ENCODE results near the gene CYREN.
A peak's percentile ranks its signal among the peaks of the same experiment; 100 is the strongest.
"Not testable (repeated sequence)": the region's sequence is repeated elsewhere in the genome, so short reads cannot be mapped to it uniquely, and the experiment has no call there.

CYREN gene, protein sequence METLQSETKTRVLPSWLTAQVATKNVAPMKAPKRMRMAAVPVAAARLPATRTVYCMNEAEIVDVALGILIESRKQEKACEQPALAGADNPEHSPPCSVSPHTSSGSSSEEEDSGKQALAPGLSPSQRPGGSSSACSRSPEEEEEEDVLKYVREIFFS

DNA sequence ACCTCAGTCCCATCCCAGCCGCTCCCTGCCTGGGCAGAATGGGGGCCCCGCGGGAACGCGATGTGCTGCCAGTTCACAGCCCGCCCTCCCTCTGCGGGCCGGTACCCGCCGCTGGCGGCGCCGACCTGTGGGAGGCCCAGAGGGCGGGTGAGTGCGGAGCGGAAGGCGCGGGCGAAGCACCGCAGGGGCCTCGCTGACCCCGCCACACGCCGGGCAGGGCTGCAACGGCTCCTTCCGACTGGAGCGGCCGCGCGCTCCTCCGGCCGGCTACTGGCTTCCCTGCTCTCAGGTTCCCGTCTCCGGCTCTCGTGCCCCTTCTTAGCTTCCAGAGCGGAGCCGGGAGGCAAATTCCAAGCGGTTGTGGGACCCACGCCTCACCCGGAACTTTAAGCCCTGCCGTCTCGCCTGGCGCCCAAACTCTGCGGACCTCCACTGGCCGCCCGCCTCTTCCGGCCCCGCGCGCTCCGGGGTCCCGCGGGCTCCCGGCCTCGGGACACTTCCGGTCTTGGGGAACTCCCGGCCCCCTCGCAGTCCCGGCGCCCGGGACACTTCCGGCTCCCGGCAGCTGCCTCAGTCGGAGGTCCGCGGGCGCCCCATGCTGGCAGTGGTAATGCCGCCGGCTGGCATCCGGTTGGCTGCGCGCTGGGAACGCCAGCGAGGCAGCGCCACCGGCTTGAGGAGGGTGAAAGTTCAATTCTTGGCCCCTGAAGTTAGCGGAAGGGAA, at the start of gene CYREN:
TSS of gene CYREN (minus strand) at position 434 of the 724 bp plus-strand sequence. CDS start 1,785 bp downstream, outside the sequence.
- H3K9me3 ChIP-seq (ENCODE audit: control insufficient read depth, low read length), result no peaks in the 10 kb centered on the region
- peak; percentile 98 for DNase-seq (ENCODE audit: low read depth)
- peak within 1 kb of the TSS; percentile 97 for H3K9ac ChIP-seq (ENCODE audit: low read length)
- H3K27me3 ChIP-seq (replicated peaks; ENCODE audit: control insufficient read depth, insufficient read depth, low read length), result no peaks in the 10 kb centered on the region
- H3K4me3 ChIP-seq (ENCODE audit: low read length), result peak within 1 kb of the TSS; percentile 92
- peaks cover 44% of the 10 kb centered on the region for H3K4me1 ChIP-seq (ENCODE audit: control insufficient read depth, insufficient read depth, low read length)
- peaks cover 33% of the 10 kb centered on the region for H3K36me3 ChIP-seq (ENCODE audit: control insufficient read depth, insufficient read depth, low read length, severe bottlenecking)

DNA sequence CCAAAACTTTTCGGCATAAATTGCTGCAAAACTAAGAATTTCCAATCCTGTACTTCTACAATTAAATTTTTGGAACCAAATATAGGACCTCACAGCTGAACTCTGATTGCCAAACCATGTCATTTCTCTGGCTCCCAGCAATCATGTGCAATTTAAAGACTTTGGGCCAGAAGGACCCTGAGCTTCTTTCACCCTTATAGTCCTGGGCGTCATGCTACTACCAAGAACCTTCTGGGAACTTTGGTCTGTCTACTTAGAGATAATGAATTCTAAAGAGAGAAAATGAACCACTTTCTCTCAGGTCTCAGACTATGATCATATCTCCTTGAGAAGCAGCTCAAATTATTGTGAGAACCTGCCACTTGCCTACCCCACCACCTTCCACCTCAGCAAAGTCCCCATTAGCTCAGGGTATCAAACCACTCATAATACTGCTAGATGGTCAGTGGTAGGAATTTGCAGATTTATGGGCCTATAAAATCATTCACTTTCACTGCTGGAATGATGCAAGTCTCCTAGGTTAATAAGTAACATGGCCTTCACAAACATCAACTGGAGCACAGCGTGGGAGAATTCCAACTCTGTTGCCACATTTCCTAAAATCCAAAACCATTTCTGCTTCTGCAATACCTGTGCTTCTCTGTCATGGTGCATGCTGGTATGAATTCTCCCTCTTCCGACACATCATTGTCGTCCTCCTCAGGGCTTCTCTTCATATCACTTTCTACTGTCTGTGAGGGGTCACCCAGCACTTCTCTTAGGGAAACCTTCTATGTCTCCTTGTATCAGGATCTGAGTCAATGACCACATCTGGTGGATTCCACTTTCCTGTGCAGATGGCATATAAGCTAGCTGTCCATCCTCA, 47.4 kb upstream of the CYREN start:
- DNase-seq (ENCODE audit: low read depth), result no peak
- no peaks in the 10 kb centered on the region for H3K4me1 ChIP-seq (ENCODE audit: control insufficient read depth, insufficient read depth, low read length)
- no peaks in the 10 kb centered on the region for H3K27me3 ChIP-seq (replicated peaks; ENCODE audit: control insufficient read depth, insufficient read depth, low read length)
- no peaks in the 10 kb centered on the region for H3K36me3 ChIP-seq (ENCODE audit: control insufficient read depth, insufficient read depth, low read length, severe bottlenecking)
- H3K9ac ChIP-seq (ENCODE audit: low read length), result no peak overlapping the region
- no peaks in the 10 kb centered on the region for H3K9me3 ChIP-seq (ENCODE audit: control insufficient read depth, low read length)
- no peak overlapping the region for H3K4me3 ChIP-seq (ENCODE audit: low read length)

DNA sequence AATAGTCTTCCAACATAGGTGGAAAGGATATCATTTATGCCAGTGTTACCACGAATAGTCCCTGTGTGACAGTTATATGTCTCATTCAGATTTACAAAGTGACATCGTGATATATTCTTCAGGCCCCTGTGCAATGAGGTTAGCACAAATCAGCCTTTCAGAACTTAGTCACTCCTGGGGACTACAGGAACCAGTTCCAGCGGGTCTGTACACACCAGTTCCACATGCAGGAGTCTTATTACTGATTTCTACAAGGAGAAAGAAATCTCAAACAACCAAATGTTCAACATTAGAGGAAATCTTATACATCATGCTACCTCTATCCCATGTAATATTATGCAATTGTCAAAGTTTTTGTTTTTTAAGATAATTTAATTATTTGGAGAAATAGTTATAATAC, 45.2 kb upstream of the CYREN start:
- H3K36me3 ChIP-seq (ENCODE audit: control insufficient read depth, insufficient read depth, low read length, severe bottlenecking), result no peaks in the 10 kb centered on the region
- H3K4me3 ChIP-seq (ENCODE audit: low read length), result no peak overlapping the region
- H3K4me1 ChIP-seq (ENCODE audit: control insufficient read depth, insufficient read depth, low read length), result peaks cover under 1% of the 10 kb centered on the region
- H3K9me3 ChIP-seq (ENCODE audit: control insufficient read depth, low read length), result no peaks in the 10 kb centered on the region
- no peaks in the 10 kb centered on the region for H3K27me3 ChIP-seq (replicated peaks; ENCODE audit: control insufficient read depth, insufficient read depth, low read length)
- DNase-seq (ENCODE audit: low read depth), result no peak
- H3K9ac ChIP-seq (ENCODE audit: low read length), result no peak overlapping the region

DNA sequence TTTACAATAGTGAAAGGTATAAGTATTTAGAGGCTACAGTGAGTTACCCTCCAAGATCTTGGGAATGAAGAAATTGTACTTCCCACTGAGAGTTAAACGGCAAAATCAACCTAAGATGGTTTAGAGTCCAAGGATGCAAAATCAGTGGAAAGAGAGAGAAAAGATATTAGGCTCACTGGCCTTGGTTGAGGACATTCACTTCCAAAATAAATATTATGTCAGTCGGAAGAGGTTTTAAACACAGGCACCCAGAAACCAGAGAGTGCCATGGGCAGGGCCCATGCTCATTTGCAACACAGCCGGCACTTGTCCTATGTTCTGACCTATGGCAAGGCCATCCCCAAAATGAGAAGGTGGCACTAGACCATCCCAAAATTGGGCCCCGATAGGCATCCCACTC, 44.7 kb upstream of the CYREN start:
- no peak overlapping the region for H3K9ac ChIP-seq (ENCODE audit: low read length)
- no peaks in the 10 kb centered on the region for H3K27me3 ChIP-seq (replicated peaks; ENCODE audit: control insufficient read depth, insufficient read depth, low read length)
- no peaks in the 10 kb centered on the region for H3K9me3 ChIP-seq (ENCODE audit: control insufficient read depth, low read length)
- H3K4me3 ChIP-seq (ENCODE audit: low read length), result no peak overlapping the region
- no peak for DNase-seq (ENCODE audit: low read depth)
- H3K36me3 ChIP-seq (ENCODE audit: control insufficient read depth, insufficient read depth, low read length, severe bottlenecking), result no peaks in the 10 kb centered on the region
- peaks cover 6% of the 10 kb centered on the region for H3K4me1 ChIP-seq (ENCODE audit: control insufficient read depth, insufficient read depth, low read length)

DNA sequence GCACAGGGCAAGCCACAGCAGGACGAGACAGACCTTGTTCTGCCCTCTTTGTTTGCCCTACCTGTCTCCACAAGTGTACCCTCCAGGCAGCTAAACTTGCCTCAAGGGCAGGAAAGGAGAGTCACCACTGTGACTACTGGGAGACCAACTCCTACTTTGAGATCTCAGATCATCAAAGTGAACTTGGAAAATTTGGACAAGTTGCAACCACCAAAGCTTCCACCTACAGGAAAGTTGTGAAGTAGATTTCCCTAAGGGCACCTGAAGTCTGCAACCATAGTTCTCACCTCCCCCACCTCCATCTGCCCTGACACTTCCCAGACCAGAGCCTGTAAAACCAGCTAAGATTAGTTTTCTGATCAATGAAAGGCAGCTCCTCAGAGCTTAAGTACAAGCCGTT, 43.3 kb upstream of the CYREN start:
- Histone ChIP-seq H3K4me3 (ENCODE audit: low read length) (no peak overlapping the region), H3K9ac (ENCODE audit: low read length) (no peak overlapping the region), H3K4me1 (ENCODE audit: control insufficient read depth, insufficient read depth, low read length) (peaks cover 11% of the 10 kb centered on the region), H3K9me3 (ENCODE audit: control insufficient read depth, low read length) (no peaks in the 10 kb centered on the region), H3K27me3 (replicated peaks; ENCODE audit: control insufficient read depth, insufficient read depth, low read length) (no peaks in the 10 kb centered on the region), H3K36me3 (ENCODE audit: control insufficient read depth, insufficient read depth, low read length, severe bottlenecking) (no peaks in the 10 kb centered on the region)
- DNase-seq (ENCODE audit: low read depth), result no peak

DNA sequence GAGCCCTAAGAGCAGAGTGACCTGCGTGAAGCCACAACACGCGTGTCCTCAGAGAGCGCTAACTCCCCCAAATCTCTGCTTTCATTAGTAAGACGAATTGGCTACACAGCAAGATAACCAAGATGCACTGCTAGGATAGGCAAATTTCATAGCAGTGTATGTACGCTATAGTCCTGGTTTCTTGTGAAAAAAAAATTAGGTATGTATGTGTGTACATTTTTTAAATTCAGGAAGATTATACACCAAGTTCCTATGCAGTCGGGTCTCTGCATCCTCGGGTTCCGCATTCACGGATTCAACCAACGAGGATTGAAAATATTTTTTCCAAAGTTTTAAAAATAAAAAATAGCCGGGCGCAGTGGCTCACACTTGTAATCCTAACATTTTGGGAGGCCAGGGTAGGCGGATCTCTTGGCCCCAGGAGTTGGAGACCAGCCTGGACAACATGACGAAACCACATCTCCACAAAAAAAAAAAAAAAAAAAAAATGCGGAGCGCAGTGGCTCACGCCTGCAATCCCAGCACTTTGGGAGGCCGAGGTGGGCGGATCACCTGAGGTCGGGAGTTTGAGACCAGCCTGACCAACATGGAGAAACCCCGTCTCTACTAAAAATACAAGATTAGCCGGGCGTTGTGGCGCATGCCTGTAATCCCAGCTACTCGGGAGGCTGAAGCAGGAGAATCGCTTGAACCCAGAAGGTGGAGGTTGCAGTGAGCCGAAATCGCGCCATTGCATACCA, 41.6 kb upstream of the CYREN start:
- peaks cover 11% of the 10 kb centered on the region for H3K4me1 ChIP-seq (ENCODE audit: control insufficient read depth, insufficient read depth, low read length)
- H3K36me3 ChIP-seq (ENCODE audit: control insufficient read depth, insufficient read depth, low read length, severe bottlenecking); H3K9me3 ChIP-seq (ENCODE audit: control insufficient read depth, low read length); H3K27me3 ChIP-seq (replicated peaks; ENCODE audit: control insufficient read depth, insufficient read depth, low read length); DNase-seq (ENCODE audit: low read depth): not testable (repeated sequence)
- H3K9ac ChIP-seq (ENCODE audit: low read length), result peak overlapping the region; percentile 86
- peak overlapping the region; percentile 92 for H3K4me3 ChIP-seq (ENCODE audit: low read length)

DNA sequence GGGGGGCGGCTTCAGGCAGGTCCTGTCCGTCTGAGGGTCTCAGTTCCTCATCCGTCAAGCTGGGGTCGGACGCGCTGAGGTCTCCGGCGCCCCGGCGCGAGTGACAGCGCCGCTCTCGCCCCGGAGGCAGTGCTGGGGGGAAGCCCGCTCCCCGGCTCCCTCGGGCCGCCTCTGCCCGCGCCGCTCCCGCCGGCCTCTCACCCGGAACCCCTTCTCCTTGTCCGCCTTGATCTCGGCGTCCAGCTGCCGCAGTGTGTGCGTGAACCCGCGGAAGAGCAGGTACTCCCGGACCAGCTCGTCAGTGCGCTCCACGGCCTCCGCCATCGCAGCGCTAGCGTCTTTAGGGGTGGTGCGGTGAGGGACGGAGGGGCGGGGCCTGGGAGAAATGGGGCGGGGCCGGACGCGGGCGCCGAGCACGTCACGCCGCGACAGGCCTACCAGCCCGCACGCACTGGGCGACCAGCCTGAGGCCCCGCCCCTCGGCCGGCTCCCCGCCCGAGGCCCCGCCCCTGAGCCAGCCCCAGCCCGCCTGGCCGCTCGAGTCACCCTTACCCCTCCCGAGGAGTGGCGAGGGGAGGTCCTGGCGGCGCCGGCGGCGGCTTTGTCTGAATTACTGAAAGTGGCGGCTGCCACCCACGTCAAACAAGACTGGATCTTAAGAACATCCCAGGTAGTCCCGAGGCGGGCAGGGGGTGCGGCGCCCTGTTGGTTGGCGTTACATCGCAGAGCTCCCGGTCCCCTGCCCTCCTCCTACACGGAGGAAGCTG, 40.9 kb upstream of the CYREN start, which contains the start of gene WDR91:
TSS of gene WDR91 (minus strand) at position 348 of the 767 bp plus-strand sequence. CDS start at position 324, 24 bp downstream.
- H3K4me1 ChIP-seq (ENCODE audit: control insufficient read depth, insufficient read depth, low read length), result peaks cover 11% of the 10 kb centered on the region
- H3K36me3 ChIP-seq (ENCODE audit: control insufficient read depth, insufficient read depth, low read length, severe bottlenecking), result no peaks in the 10 kb centered on the region

DNA sequence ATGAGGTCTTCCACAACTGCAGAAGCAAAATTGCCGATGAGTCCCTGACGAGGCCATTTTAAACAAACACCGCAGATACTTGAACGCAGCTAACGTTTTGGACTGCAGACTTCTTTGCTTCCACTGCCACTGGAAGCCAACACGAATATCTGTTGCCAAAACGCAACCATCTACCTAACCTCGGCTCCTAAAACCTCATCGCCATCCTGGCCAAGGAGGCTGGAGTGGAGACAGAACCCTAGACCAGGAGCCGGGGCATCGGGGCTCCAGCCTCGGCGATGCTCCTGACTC, 40.3 kb upstream of the CYREN start:
- Histone ChIP-seq H3K4me3 (ENCODE audit: low read length) (peak overlapping the region; percentile 98), H3K36me3 (ENCODE audit: control insufficient read depth, insufficient read depth, low read length, severe bottlenecking) (no peaks in the 10 kb centered on the region), H3K4me1 (ENCODE audit: control insufficient read depth, insufficient read depth, low read length) (peaks cover 11% of the 10 kb centered on the region), H3K9me3 (ENCODE audit: control insufficient read depth, low read length) (no peaks in the 10 kb centered on the region), H3K9ac (ENCODE audit: low read length) (peak overlapping the region; percentile 90), H3K27me3 (replicated peaks; ENCODE audit: control insufficient read depth, insufficient read depth, low read length) (no peaks in the 10 kb centered on the region)
- DNase-seq (ENCODE audit: low read depth), result no peak

More for the DNA sequence above, 40.9 kb upstream of the CYREN start, which contains the start of gene WDR91:
- peak within 1 kb of the TSS; percentile 98 for H3K4me3 ChIP-seq (ENCODE audit: low read length)
- no peaks in the 10 kb centered on the region for H3K9me3 ChIP-seq (ENCODE audit: control insufficient read depth, low read length)
- DNase-seq (ENCODE audit: low read depth), result peak; percentile 98
- H3K27me3 ChIP-seq (replicated peaks; ENCODE audit: control insufficient read depth, insufficient read depth, low read length), result no peaks in the 10 kb centered on the region
- peak within 1 kb of the TSS; percentile 90 for H3K9ac ChIP-seq (ENCODE audit: low read length)

DNA sequence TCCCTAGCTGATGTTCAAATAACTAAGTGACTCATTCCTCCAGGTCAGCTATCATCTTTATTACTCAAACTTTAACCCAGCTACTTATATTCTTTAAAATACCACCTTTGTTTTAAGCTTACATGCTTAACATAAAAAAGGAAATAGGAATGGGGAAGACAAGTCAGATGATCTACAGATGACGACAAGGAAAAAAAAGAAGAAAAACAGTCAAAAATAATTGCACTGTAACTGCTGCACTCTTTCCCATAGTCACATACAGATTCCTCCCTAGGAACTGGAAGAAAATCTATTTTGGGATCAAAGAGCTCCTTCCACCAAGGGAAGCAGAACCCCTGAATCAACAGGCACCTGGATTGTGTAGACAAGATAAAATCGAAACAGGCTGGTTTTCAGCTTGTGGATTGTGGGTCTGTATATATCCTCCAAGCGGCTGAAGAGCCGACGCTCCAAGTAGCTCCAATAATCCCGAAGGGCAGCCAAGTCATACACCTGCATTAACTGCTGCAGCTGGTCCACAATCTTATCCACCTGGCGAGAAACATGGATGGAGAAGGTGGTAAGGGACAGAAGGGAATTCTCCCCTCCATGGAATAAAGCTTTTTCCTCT, 38.8 kb upstream of the CYREN start:
- no peak for DNase-seq (ENCODE audit: low read depth)
- H3K9me3 ChIP-seq (ENCODE audit: control insufficient read depth, low read length), result no peaks in the 10 kb centered on the region
- H3K4me3 ChIP-seq (ENCODE audit: low read length), result no peak overlapping the region
- H3K36me3 ChIP-seq (ENCODE audit: control insufficient read depth, insufficient read depth, low read length, severe bottlenecking), result peaks cover 2% of the 10 kb centered on the region
- no peak overlapping the region for H3K9ac ChIP-seq (ENCODE audit: low read length)
- no peaks in the 10 kb centered on the region for H3K27me3 ChIP-seq (replicated peaks; ENCODE audit: control insufficient read depth, insufficient read depth, low read length)
- H3K4me1 ChIP-seq (ENCODE audit: control insufficient read depth, insufficient read depth, low read length), result peaks cover 11% of the 10 kb centered on the region

DNA sequence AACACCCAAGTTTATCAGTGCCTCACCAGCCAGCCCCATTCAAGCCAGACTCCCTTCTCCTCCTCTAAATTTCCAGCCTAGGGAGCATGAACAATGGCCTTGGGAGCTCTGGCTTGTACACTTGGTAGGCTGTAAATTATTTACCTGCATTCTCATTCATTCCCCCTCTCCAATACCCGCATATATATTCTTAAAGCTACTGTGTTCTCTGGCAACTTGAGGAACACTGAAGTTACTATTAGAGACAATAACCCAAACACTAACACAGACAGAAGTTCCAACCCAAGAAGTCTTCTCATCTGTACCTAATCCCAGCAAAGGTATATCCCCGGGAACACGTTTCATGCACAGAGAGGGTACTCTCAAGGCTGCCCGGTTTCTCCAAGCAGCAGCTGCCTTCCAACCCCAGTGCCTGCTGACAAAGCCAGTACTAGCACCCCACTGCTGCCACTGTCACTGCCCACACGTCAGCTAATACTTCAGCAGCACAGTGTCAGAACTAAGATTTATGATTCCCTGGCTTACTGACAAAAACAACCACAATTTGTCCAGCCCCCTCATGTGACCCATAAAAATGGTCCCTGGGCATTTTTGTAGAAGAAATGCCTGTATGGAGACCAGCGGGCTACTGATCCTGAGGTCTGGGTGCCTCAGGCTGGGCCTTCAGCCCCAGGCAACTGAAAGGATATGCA, 37.7 kb upstream of the CYREN start:
- H3K9ac ChIP-seq (ENCODE audit: low read length), result no peak overlapping the region
- peaks cover 13% of the 10 kb centered on the region for H3K36me3 ChIP-seq (ENCODE audit: control insufficient read depth, insufficient read depth, low read length, severe bottlenecking)
- no peak overlapping the region for H3K4me3 ChIP-seq (ENCODE audit: low read length)
- no peak for DNase-seq (ENCODE audit: low read depth)
- peaks cover 11% of the 10 kb centered on the region for H3K4me1 ChIP-seq (ENCODE audit: control insufficient read depth, insufficient read depth, low read length)
- no peaks in the 10 kb centered on the region for H3K9me3 ChIP-seq (ENCODE audit: control insufficient read depth, low read length)
- H3K27me3 ChIP-seq (replicated peaks; ENCODE audit: control insufficient read depth, insufficient read depth, low read length), result no peaks in the 10 kb centered on the region
